Measurements from ENCODE around the gene USP34.

DNA sequence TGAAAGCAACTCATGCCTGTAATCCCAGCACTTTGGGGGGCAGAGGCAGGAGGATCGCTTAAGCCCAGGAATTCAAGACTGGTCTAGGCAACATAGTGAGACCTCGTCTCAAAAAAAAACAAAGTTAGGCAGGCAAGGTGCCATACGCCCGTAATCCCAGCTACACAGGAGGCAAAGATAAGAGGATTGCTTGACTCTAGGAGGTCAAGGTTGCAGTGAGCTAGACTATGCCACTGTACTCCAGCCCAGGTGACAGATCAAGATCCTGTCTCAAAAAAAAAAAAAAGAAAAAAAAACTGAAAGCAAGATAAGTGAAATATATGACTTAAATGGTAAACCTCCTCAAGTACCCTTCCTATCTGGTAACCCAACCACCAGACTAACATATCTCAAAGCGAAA lies 59.8 kb downstream of the USP34 start:
- TF ChIP-seq ZNF274 (IDR thresholded peaks at IDR 0.05; ENCODE audit: low read depth, low read length) (no peak), SUZ12 (IDR thresholded peaks at IDR 0.05; ENCODE audit: extremely low read depth, insufficient read depth, insufficient read length) (no peak)

Data from NT2/D1 (cell line).